PFSK-1 (cell line): Measurements from ENCODE around the gene KRR1.

Experiments
- FOXP2 ChIP-seq: optimal IDR thresholded peaks from 2 replicates; pipeline ENCODE3; 2011; ENCODE audit warnings: borderline replicate concordance, control low read depth, inconsistent platforms; ENCODE audit not compliant: insufficient read depth; ENCODE audit errors: extremely low read length, extremely low read depth
- POLR2AphosphoS5 ChIP-seq: IDR thresholded peaks from 2 replicates; pipeline ENCODE4 v1.6.1; 2012; ENCODE audit warnings: low read depth, mild to moderate bottlenecking, control low read depth, low read length, moderate library complexity
- REST ChIP-seq, 2 experiments: IDR thresholded peaks; 2 replicates each; pipeline versions ENCODE4 v1.6.1 to v1.8.0; 2011 to 2012; ENCODE audit warnings: low read depth in 2 of 2, low read length in 2 of 2, control low read depth in 1 of 2, inconsistent platforms in 1 of 2, mild to moderate bottlenecking in 1 of 2, moderate library complexity in 1 of 2; ENCODE audit not compliant: insufficient read depth in 1 of 2
- SIN3A ChIP-seq: IDR thresholded peaks from 2 replicates; pipeline ENCODE4 v1.6.1; 2012; ENCODE audit warnings: mild to moderate bottlenecking, low read length, moderate library complexity, borderline replicate concordance; ENCODE audit not compliant: insufficient read depth
- TAF1 ChIP-seq: IDR thresholded peaks from 2 replicates; pipeline ENCODE4 v1.6.1; 2012; ENCODE audit warnings: low read length, control low read depth, borderline replicate concordance; ENCODE audit not compliant: insufficient read depth

KRR1 gene

DNA sequence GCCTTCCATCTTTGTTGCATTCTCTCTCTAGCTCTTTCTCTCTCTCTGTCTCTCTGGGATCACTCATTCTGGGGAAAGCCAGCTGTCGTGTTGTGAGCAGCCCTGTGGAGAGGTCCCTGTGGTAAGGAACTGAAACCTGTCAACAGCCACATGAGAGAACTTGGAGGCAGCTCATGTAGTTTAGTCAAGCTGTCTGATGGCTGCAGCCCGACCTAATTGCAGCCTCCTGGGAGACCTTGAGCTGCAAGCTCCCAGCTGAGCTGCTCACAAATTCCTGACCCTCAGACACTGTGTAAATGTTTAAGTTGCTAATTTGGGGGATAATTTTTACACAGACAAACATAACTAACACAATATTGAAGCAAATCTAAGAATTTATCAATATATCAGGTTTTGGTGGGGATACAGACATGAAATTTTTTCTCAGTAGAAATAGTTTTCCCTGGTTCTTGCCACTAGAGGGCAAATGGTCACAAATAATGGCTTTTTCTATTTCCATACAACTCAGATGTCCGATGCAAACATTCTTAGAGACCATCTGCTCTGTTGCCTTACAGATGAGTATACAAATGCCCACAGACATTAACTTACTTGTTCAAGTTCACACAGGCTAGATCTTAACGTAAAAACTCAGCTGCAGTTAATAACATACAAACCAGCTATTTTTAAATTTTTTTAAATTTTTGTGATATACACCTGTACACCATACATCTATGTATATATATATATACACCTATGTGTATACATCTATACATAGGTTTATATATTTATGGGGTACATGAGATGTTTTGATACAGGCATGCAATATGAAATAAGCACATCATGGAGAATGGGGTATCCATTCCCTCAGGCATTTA is 15.5 kb upstream of the KRR1 start:
- TF ChIP-seq TAF1 = no peak
- TF ChIP-seq SIN3A = no peak
- TF ChIP-seq FOXP2 = no peak
- TF ChIP-seq POLR2AphosphoS5 = no peak
- no peak for TF ChIP-seq REST (IDR thresholded peaks at IDR 0.05; ENCODE audit: insufficient read depth in 1 of 2, low read depth in 2 of 2, low read length in 2 of 2)

DNA sequence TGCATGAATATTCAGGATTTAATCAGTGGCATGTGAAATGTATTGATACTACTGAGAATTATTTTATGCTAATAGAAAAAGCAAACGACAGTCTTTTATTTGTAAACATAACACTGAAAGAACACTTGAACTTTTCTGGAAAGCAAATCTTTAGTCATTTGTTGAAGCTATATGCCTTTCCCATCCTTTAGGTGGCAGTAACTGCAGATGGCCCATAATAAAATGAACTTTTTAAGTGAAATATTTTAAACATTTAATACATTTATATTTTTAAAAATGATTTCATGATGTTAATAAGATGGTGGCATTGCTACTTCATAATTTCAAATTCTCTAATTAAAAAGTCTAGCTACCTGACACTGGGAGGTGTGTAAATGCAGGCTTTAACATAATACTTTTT is 13.9 kb upstream of the KRR1 start:
- TF ChIP-seq FOXP2 (no peak), SIN3A (no peak), TAF1 (no peak), REST (IDR thresholded peaks at IDR 0.05; ENCODE audit: insufficient read depth in 1 of 2, low read depth in 2 of 2, low read length in 2 of 2) (no peak), POLR2AphosphoS5 (no peak)

- no peak for TF ChIP-seq REST (IDR thresholded peaks at IDR 0.05; ENCODE audit: insufficient read depth in 1 of 2, low read depth in 2 of 2, low read length in 2 of 2)
These were observed 1.8 kb downstream of the KRR1 start for GRCh38 chr12:75509621-75510020.

DNA sequence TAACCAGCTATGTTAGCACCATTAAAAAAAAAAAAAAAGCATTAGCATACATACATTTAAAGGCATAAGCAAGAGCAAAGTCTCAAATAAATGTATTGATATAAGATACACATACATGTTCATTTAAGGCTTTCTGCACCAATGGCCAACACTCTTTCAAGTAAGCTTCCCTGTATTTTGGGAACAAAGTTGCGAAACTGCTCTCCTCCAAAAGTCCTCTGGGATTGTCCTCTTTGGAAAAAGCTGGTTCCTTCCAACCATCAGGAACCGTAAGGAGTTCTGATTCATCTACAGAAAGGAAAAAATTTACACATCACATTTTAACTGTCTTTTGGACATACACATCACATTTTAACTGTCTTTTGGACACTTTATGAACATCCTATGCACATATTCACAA is 3.2 kb downstream of the KRR1 start:
- TF ChIP-seq REST (IDR thresholded peaks at IDR 0.05; ENCODE audit: insufficient read depth in 1 of 2, low read depth in 2 of 2, low read length in 2 of 2) (no peak), TAF1 (no peak), FOXP2 (no peak), POLR2AphosphoS5 (no peak), SIN3A (no peak)

DNA sequence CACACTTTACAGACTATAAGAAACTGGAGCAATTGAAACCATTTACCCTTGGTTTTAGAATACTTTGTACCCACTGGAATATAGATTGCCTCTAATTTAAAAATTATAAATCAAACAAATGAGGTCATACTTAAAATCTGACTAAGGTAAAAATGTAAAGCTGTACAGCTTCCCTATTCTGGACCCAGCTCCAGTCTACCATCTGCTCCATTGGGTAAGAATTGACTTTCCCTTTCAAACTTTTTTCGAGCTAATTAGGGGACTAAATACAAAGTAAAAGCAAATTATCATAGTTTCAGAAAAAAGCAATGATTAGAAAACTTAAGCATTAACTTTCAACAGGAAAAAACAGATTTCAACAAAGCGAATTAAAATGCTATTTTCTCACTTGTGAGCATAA is 4.3 kb downstream of the KRR1 start:
- TF ChIP-seq POLR2AphosphoS5 (no peak), SIN3A (no peak), TAF1 (no peak), REST (IDR thresholded peaks at IDR 0.05; ENCODE audit: insufficient read depth in 1 of 2, low read depth in 2 of 2, low read length in 2 of 2) (no peak), FOXP2 (no peak)
